A549 treated with Mapracorat at 1 μM for 4 hours (cell line): Measurements from ENCODE around the gene PRAME. TPM values are rescaled to one million over a fixed set of nuclear protein-coding genes. Genes with fewer than 3 reads are reported as not detected.

ENCODE experiments used
- total RNA-seq: library from RNA; stranded (reverse); fragments of 200-300 nt; extraction: Qiagen RNA extraction; gene quantifications from 5 replicates; pipeline ENCODE4 v1.2.3, GENCODE V29; 2022

PRAME gene
- 93.6 to 108 TPM (median 99.6 TPM) in 5 replicates for total RNA-seq

GRCh38 chr22:22558972-22559603 lies at the start of gene PRAME:
TSS of gene PRAME (minus strand) at chr22:22559265. CDS start at chr22:22556832, 2,433 bp downstream.

GRCh38 chr22:22520020-22520656 lies 38.9 kb downstream of the PRAME start, which contains the start of gene ZNF280A:
TSS of gene ZNF280A (minus strand) at chr22:22520270. CDS start at chr22:22515630, 4,640 bp downstream.

GRCh38 chr22:22508274-22509176 lies 50.5 kb downstream of the PRAME start, which contains the start of gene ZNF280B:
TSS of gene ZNF280B (minus strand) at chr22:22508742. CDS start at chr22:22489398, 19,344 bp downstream.

Other genes with a start within 250 kb of the PRAME start
- gene ZNF280B, start 50.5 kb downstream of the PRAME start, total RNA-seq = 1.0 to 1.8 TPM (median 1.4 TPM) in 5 replicates
- 2.7 to 4.4 TPM (median 3.4 TPM) in 5 replicates for gene ZNF280A, start 39.0 kb downstream of the PRAME start, total RNA-seq
- gene GGTLC2, start 85.3 kb upstream of the PRAME start, total RNA-seq = not detected in 5 replicates